ENCODE results near the gene SCTR. TPM values are rescaled to one million over a fixed set of nuclear protein-coding genes. Genes with fewer than 3 reads are reported as not detected.

SCTR gene
- total and polyA plus RNA-seq, 10 donors, result 0.39 to 0.54 (median 0.47) TPM; not detected in 6

DNA sequence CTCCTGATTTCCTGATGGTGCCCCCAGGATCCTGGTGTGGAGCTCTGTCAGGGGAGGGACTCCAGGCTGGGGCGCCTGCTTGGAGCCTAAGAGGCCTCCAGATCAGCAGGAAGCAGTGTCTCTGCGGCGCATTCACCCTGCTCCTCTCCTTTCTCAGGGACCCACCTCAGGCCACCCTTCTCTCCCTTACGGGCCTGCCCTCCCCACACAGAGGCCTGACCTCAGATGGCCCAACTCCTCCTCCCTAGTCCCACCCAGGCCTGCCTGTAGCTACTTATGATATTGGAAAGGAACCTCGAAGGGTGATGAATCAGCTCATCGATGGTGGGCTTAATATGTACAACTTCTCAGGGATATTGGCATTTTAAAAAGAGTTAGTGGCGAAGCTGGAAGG is 82.1 kb downstream of the SCTR start:
- intact Hi-C loops (cut with DNase I; ENCODE audit: low total_unique reads), result no loop called here
- H3K36me3 ChIP-seq, result no peaks in the 10 kb centered on the region
- peaks cover 0 to 18% (median 0%) of the 10 kb centered on the region in 7 donors for H3K27me3 ChIP-seq (replicated peaks in 1 of 7)
- H3K27ac ChIP-seq, result no peak overlapping the region
- DNase-seq, result no peak
- H3K9me3 ChIP-seq, result no peaks in the 10 kb centered on the region
- H3K4me3 ChIP-seq, result no peak overlapping the region
- TF ChIP-seq POLR2AphosphoS5 (IDR thresholded peaks at IDR 0.05) (no peak), POLR2A (IDR thresholded peaks at IDR 0.05) (no peak)
- TF ChIP-seq, protein P1, sequence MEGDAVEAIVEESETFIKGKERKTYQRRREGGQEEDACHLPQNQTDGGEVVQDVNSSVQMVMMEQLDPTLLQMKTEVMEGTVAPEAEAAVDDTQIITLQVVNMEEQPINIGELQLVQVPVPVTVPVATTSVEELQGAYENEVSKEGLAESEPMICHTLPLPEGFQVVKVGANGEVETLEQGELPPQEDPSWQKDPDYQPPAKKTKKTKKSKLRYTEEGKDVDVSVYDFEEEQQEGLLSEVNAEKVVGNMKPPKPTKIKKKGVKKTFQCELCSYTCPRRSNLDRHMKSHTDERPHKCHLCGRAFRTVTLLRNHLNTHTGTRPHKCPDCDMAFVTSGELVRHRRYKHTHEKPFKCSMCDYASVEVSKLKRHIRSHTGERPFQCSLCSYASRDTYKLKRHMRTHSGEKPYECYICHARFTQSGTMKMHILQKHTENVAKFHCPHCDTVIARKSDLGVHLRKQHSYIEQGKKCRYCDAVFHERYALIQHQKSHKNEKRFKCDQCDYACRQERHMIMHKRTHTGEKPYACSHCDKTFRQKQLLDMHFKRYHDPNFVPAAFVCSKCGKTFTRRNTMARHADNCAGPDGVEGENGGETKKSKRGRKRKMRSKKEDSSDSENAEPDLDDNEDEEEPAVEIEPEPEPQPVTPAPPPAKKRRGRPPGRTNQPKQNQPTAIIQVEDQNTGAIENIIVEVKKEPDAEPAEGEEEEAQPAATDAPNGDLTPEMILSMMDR (IDR thresholded peaks at IDR 0.05 in 8 of 11, conservative IDR thresholded peaks at IDR 0.05 in 3 of 11), result no peak
- no peaks in the 10 kb centered on the region for H3K4me1 ChIP-seq
- WGBS, 5 donors, result 85 to 90% (median 86%) methylated on average over 7 of the region's 7 CpGs

DNA sequence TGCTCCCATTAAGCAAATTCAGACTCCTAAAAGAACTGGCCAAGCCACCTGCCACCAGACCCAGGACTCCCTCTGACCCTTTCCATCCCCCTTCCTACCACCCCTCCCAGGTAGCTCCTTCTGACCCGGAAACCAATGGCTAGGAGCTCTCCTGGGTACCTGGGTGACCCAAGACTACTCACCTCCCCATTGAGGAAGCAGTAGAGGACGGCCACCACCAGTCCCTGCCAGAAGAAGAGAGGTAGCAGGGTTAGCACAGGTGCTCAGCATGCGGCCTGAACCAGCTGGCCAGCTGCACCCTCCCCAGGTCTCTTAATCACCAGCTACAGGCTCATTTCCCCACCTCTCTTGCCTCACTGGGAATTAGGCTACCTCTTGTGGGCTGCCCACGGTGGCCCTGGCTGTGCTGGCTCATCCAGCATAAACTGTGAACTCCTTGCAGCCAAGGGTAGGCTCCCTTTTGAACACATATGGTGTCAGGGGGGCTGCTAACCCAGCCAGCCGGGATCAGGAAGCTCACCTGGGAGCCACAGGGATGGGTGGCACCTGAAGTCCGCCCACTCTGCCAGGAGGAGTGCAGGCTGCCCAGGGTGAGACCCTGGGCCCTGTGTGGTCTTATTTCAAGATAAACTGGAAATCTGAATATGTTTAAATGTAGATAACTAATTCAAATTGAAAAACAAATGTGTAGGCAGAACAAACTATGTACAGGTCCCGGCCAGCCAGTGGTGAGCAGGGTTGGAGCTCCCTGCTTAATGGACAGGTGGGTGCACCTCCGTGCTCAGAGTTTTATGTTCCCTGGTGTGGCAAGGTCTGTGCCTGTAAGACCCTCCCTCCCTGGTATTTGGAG is 82.7 kb downstream of the SCTR start:
- no peak overlapping the region for H3K27ac ChIP-seq
- H3K27me3 ChIP-seq (replicated peaks in 1 of 7), result peaks cover 0 to 12% (median 0%) of the 10 kb centered on the region in 7 donors
- H3K36me3 ChIP-seq, result peaks cover 0 to 4% (median 0%) of the 10 kb centered on the region in 6 donors
- intact Hi-C loops (cut with DNase I; ENCODE audit: low total_unique reads), result no loop called here
- H3K9me3 ChIP-seq, result no peaks in the 10 kb centered on the region
- TF ChIP-seq POLR2A (IDR thresholded peaks at IDR 0.05) (no peak), POLR2AphosphoS5 (IDR thresholded peaks at IDR 0.05) (no peak)
- TF ChIP-seq, protein P1 (IDR thresholded peaks at IDR 0.05 in 8 of 11, conservative IDR thresholded peaks at IDR 0.05 in 3 of 11), result no peak
- WGBS, 5 donors, result 79 to 91% (median 84%) methylated on average over 8 of the region's 8 CpGs
- DNase-seq, result no peak
- H3K4me3 ChIP-seq, result no peak overlapping the region
- H3K4me1 ChIP-seq, result no peaks in the 10 kb centered on the region

DNA sequence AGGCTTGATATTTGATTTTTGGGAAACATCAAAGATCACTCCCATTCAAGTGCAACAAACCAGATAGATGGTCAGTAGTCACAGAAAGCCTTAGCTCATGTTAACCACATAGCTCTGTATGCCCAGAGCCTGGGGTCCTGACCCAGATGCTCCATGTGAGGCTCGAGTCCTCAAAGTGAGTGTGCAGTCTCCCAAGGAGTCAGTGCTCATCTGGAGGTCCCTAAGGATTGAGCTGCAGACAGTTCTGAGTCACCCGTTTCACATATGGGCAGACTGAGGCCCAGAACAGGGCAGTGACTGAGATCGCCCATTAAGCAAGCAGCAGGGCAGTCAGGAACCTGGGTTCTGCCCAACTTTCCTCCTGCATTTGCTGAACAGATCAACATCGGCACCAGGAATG is 83.4 kb downstream of the SCTR start:
- no peaks in the 10 kb centered on the region for H3K4me1 ChIP-seq
- 75 to 88% (median 81%) methylated on average over 4 of the region's 4 CpGs for WGBS, 5 donors
- no peaks in the 10 kb centered on the region for H3K9me3 ChIP-seq
- peaks cover 0 to 6% (median 0%) of the 10 kb centered on the region in 6 donors for H3K36me3 ChIP-seq
- H3K27me3 ChIP-seq (replicated peaks in 1 of 7), result peaks cover 0 to 8% (median 0%) of the 10 kb centered on the region in 7 donors
- TF ChIP-seq, protein P1 (IDR thresholded peaks at IDR 0.05 in 8 of 11, conservative IDR thresholded peaks at IDR 0.05 in 3 of 11), result no peak
- TF ChIP-seq POLR2A (IDR thresholded peaks at IDR 0.05), result no peak
- no peak for TF ChIP-seq POLR2AphosphoS5 (IDR thresholded peaks at IDR 0.05)
- no peak for DNase-seq
- H3K4me3 ChIP-seq, result no peak overlapping the region
- intact Hi-C loops (cut with DNase I; ENCODE audit: low total_unique reads), result no loop called here
- H3K27ac ChIP-seq, result no peak overlapping the region

DNA sequence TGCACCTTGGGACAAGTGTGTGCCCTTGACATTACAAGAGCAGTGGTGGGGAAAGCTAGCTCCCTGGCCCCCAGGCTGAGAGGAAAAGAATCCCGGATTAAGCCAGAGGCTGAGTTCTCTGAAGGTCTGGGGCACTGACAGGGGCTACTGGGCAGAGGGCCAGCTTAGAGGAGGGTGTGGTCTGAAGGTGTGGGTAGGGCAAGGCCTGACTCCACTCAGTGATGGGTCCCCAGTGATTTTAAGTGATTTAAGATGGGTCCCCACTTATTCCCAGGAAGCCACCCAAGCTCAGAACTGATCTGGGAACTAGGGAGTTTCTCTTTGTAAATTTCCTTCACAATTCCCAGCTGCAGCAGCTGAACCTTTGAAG is 83.8 kb downstream of the SCTR start:
- no peak overlapping the region for H3K27ac ChIP-seq
- TF ChIP-seq, protein P1 (IDR thresholded peaks at IDR 0.05 in 8 of 11, conservative IDR thresholded peaks at IDR 0.05 in 3 of 11), result no peak
- no peak for TF ChIP-seq POLR2AphosphoS5 (IDR thresholded peaks at IDR 0.05)
- DNase-seq, result no peak
- intact Hi-C loops (cut with DNase I; ENCODE audit: low total_unique reads), result no loop called here
- peaks cover 0 to 6% (median 0%) of the 10 kb centered on the region in 6 donors for H3K36me3 ChIP-seq
- H3K9me3 ChIP-seq, result no peaks in the 10 kb centered on the region
- 43 to 61% (median 50%) methylated on average over 1 of the region's 1 CpG for WGBS, 5 donors
- H3K4me3 ChIP-seq, result no peak overlapping the region
- no peaks in the 10 kb centered on the region for H3K4me1 ChIP-seq
- H3K27me3 ChIP-seq (replicated peaks in 1 of 7), result peaks cover 0 to 12% (median 0%) of the 10 kb centered on the region in 7 donors
